ENCODE measurements around the gene CER1.

CER1 gene

DNA sequence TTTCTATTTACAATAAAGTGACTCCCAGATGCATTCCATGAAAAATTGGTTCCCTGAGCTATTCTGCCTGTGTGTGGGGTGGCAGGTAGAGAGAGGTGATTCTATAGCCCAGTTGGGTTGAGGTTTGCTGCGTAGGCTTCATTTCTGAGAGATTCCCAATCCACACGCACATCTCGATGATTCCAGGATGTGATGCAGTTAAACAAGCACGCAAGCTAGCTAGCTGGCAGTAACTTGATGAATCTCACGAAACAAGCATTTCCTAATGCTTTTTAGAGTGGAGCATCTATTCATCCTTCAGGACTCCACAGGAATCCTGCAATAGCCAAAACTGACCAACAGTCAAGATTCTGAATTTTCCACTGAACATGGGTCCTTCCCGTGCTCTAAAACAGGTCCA lies 43.8 kb upstream of the CER1 start:
- no peaks in the 10 kb centered on the region for H3K36me3 ChIP-seq (ENCODE audit: low read depth)
- no peaks in the 10 kb centered on the region for H3K9me3 ChIP-seq (ENCODE audit: severe bottlenecking)
- H3K27ac ChIP-seq (ENCODE audit: poor library complexity, severe bottlenecking), result no peak overlapping the region
- H3K4me1 ChIP-seq (ENCODE audit: insufficient read depth, poor library complexity, severe bottlenecking), result no peaks in the 10 kb centered on the region
- TF ChIP-seq, protein P1, sequence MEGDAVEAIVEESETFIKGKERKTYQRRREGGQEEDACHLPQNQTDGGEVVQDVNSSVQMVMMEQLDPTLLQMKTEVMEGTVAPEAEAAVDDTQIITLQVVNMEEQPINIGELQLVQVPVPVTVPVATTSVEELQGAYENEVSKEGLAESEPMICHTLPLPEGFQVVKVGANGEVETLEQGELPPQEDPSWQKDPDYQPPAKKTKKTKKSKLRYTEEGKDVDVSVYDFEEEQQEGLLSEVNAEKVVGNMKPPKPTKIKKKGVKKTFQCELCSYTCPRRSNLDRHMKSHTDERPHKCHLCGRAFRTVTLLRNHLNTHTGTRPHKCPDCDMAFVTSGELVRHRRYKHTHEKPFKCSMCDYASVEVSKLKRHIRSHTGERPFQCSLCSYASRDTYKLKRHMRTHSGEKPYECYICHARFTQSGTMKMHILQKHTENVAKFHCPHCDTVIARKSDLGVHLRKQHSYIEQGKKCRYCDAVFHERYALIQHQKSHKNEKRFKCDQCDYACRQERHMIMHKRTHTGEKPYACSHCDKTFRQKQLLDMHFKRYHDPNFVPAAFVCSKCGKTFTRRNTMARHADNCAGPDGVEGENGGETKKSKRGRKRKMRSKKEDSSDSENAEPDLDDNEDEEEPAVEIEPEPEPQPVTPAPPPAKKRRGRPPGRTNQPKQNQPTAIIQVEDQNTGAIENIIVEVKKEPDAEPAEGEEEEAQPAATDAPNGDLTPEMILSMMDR (IDR thresholded peaks at IDR 0.05; ENCODE audit: poor library complexity, severe bottlenecking), result no peak
- H3K27me3 ChIP-seq (ENCODE audit: insufficient read depth, poor library complexity, severe bottlenecking), result peaks cover 11% of the 10 kb centered on the region
- DNase-seq (ENCODE audit: low spot score), result no peak
- no peak overlapping the region for H3K4me3 ChIP-seq (ENCODE audit: severe bottlenecking)
- no peak for ATAC-seq (ENCODE audit: low read depth)

DNA sequence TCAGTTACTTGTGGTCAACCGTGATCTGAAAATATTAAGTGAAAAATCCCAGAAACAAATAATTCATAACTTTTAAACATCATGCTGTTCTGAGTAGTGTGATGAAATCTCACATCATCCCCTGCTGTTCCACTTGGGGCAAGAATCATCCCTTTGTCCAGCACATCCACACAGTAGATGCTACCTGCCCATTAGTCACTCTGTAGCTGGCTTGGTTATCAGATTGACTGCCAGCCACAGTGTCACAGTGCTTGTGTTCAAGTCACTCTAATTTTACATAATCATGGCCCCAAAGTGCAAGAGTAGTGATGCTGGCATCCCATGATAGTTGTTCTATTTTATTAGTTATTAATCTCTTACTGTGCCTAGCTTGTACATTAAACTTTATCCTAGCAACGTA lies 39.1 kb upstream of the CER1 start:
- Histone ChIP-seq H3K36me3 (ENCODE audit: low read depth) (no peaks in the 10 kb centered on the region), H3K4me3 (ENCODE audit: severe bottlenecking) (no peak overlapping the region), H3K27me3 (ENCODE audit: insufficient read depth, poor library complexity, severe bottlenecking) (peaks cover 16% of the 10 kb centered on the region), H3K27ac (ENCODE audit: poor library complexity, severe bottlenecking) (no peak overlapping the region), H3K9me3 (ENCODE audit: severe bottlenecking) (no peaks in the 10 kb centered on the region), H3K4me1 (ENCODE audit: insufficient read depth, poor library complexity, severe bottlenecking) (no peaks in the 10 kb centered on the region)
- DNase-seq (ENCODE audit: low spot score) (no peak), ATAC-seq (ENCODE audit: low read depth) (no peak)
- TF ChIP-seq, protein P1 (IDR thresholded peaks at IDR 0.05; ENCODE audit: poor library complexity, severe bottlenecking), result no peak

DNA sequence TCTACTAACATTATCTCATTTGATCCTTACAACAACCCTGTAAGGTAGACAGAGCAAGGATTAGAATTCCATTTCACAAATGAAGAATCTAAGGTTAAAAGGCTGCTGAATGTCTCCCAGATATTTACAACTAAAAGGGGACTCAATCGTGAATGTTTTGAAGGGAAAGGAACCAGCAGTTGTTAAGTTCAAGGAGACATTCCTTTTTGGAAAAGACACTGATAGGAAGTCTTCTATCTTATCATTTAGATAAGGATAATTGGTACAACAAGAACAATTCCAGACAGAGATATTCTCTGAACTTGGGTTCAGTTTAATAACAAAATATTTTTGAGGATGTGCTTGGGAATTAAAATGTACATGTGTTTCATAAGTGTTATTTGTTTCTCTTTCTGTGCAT lies 37.5 kb upstream of the CER1 start:
- Histone ChIP-seq H3K27me3 (ENCODE audit: insufficient read depth, poor library complexity, severe bottlenecking) (peaks cover 18% of the 10 kb centered on the region), H3K4me1 (ENCODE audit: insufficient read depth, poor library complexity, severe bottlenecking) (no peaks in the 10 kb centered on the region), H3K4me3 (ENCODE audit: severe bottlenecking) (no peak overlapping the region), H3K27ac (ENCODE audit: poor library complexity, severe bottlenecking) (no peak overlapping the region), H3K9me3 (ENCODE audit: severe bottlenecking) (no peaks in the 10 kb centered on the region), H3K36me3 (ENCODE audit: low read depth) (no peaks in the 10 kb centered on the region)
- TF ChIP-seq, protein P1 (IDR thresholded peaks at IDR 0.05; ENCODE audit: poor library complexity, severe bottlenecking), result no peak
- no peak for ATAC-seq (ENCODE audit: low read depth)
- DNase-seq (ENCODE audit: low spot score), result no peak

DNA sequence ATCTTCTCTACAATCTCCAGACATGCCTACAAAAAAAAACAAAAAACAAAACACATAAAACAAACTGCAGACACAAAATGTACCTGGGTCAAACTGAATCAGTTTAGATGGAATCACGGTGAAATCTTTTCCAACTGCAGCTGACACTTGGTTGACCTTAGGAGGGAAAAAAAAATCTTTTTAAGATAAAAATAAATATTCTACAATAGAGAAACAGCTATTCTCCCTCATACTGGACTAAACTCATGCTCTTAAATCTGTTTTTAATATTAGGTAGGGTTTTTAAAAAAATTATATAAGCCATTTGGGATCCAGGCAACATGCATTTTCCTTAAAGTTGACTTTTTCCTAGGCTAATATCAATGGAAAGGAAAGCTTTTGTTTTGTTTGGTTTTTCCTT lies 33.8 kb upstream of the CER1 start:
- Histone ChIP-seq H3K27ac (ENCODE audit: poor library complexity, severe bottlenecking) (no peak overlapping the region), H3K27me3 (ENCODE audit: insufficient read depth, poor library complexity, severe bottlenecking) (peaks cover 21% of the 10 kb centered on the region), H3K36me3 (ENCODE audit: low read depth) (no peaks in the 10 kb centered on the region), H3K4me1 (ENCODE audit: insufficient read depth, poor library complexity, severe bottlenecking) (no peaks in the 10 kb centered on the region), H3K4me3 (ENCODE audit: severe bottlenecking) (no peak overlapping the region), H3K9me3 (ENCODE audit: severe bottlenecking) (no peaks in the 10 kb centered on the region)
- TF ChIP-seq, protein P1 (IDR thresholded peaks at IDR 0.05; ENCODE audit: poor library complexity, severe bottlenecking), result no peak
- no peak for DNase-seq (ENCODE audit: low spot score)
- no peak for ATAC-seq (ENCODE audit: low read depth)

DNA sequence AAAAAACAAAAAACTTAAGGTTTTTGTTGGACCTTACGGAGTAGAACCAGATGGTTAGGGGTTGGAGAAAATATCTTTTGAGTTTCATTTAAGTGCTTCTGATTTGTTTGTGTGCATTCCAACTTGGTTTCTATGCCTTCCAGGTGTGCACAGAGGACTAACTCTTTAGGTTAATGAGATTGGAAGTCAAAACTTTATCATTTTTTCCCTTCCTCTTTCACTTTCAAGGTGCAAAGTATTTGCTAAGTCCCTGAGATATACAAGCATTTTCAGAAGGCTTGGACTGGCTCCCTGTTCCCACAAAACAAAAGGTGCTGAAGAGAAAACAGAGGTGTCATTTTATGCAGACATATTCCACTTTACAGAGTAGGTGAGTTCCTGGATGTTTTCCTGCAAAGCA lies 30.3 kb upstream of the CER1 start:
- TF ChIP-seq, protein P1 (IDR thresholded peaks at IDR 0.05; ENCODE audit: poor library complexity, severe bottlenecking), result no peak
- no peak for ATAC-seq (ENCODE audit: low read depth)
- no peak for DNase-seq (ENCODE audit: low spot score)
- H3K27me3 ChIP-seq (ENCODE audit: insufficient read depth, poor library complexity, severe bottlenecking), result peaks cover 8% of the 10 kb centered on the region
- no peak overlapping the region for H3K4me3 ChIP-seq (ENCODE audit: severe bottlenecking)
- H3K4me1 ChIP-seq (ENCODE audit: insufficient read depth, poor library complexity, severe bottlenecking), result no peaks in the 10 kb centered on the region
- H3K36me3 ChIP-seq (ENCODE audit: low read depth), result no peaks in the 10 kb centered on the region
- no peaks in the 10 kb centered on the region for H3K9me3 ChIP-seq (ENCODE audit: severe bottlenecking)
- H3K27ac ChIP-seq (ENCODE audit: poor library complexity, severe bottlenecking), result no peak overlapping the region

Data from RWPE2 (cell line).